ENCODE results near the gene DHX58. TPM values are rescaled to one million over a fixed set of nuclear protein-coding genes. Genes with fewer than 3 reads are reported as not detected.

DHX58 gene
- total and polyA plus RNA-seq, 2 donors (not counting 1 experiment from before 2014, with no cell fraction given): 39.7 to 57.6 TPM

GRCh38 chr17:42107597-42108576 lies 4.6 kb downstream of the DHX58 start:
- peaks cover 10% of the 10 kb centered on the region for H3K79me2 ChIP-seq (ENCODE audit: control insufficient read depth, insufficient read depth, low read length)
- peak overlapping the region; percentile 77 for H2AFZ ChIP-seq (ENCODE audit: insufficient read depth, low read depth, low read length, poor library complexity, severe bottlenecking)
- H3K9me3 ChIP-seq (ENCODE audit: control extremely low read depth in 1 of 3, control insufficient read depth in 2 of 3, insufficient read depth in 1 of 3, low read length in 2 of 3): peaks cover 0 to 4% (median 0%) of the 10 kb centered on the region in 3 donors
- 43% methylated on average over 48 of the region's 51 CpGs for WGBS (ENCODE audit: insufficient coverage)
- H3K4me3 ChIP-seq (ENCODE audit: control extremely low read depth in 1 of 5, extremely low read depth in 1 of 5, insufficient read depth in 1 of 5, low read depth in 2 of 5, low read length in 4 of 5): peak overlapping the region in 3 of 5 experiments; percentile 44 to 49 (median 46)
- CTCF ChIA-PET: interaction anchor here (1.0 to 2.5 kb wide), 6 partner anchors 8 to 145 kb away, joined by 3 to 12 read pairs (median 8); no protein-coding TSS in a partner anchor
- H3K27me3 ChIP-seq (replicated peaks in 1 of 4; ENCODE audit: control extremely low read depth in 1 of 4, control insufficient read depth in 3 of 4, insufficient read depth in 4 of 4, low read length in 3 of 4): no peaks in the 10 kb centered on the region
- Mint-ChIP-seq H3K27me3 (no peaks in the 10 kb centered on the region), H3K9me3 (ENCODE audit: insufficient read depth) (no peaks in the 10 kb centered on the region), H3K4me1 (peaks cover 36% of the 10 kb centered on the region), H3K27ac (peak overlapping the region; percentile 50), H3K4me3 (peak overlapping the region; percentile 85)
- H3K4me1 ChIP-seq (ENCODE audit: control insufficient read depth in 2 of 2, insufficient read depth in 2 of 2, low read length in 2 of 2): peaks cover 23 to 31% of the 10 kb centered on the region in 2 donors
- H3K9ac ChIP-seq (ENCODE audit: low read length): peak overlapping the region; percentile 37
- H3K36me3 ChIP-seq (replicated peaks in 1 of 2; ENCODE audit: control extremely low read depth in 1 of 2, control insufficient read depth in 1 of 2, extremely low read depth in 1 of 2, insufficient read depth in 2 of 2, low read length in 1 of 2): peaks cover 0 to 34% of the 10 kb centered on the region in 2 experiments
- POLR2A ChIA-PET: interaction anchor here (0.7 kb wide), 1 partner anchor 13 kb away, joined by 4 read pairs; the partner anchor contains the start of gene KAT2A
- peak; percentile 94 for ATAC-seq (ENCODE audit: low read depth)
- H3K4me2 ChIP-seq (replicated peaks; ENCODE audit: low read depth, low read length, poor library complexity, severe bottlenecking): peak overlapping the region; percentile 90
- intact Hi-C loops (cut with micrococcal nuclease): loop anchor here (1.0 kb wide), 2 partner anchors 8 to 10 kb away; partner anchors contain the start of gene ZNF385C
- H3K27ac ChIP-seq (ENCODE audit: low read length in 2 of 2): no peak overlapping the region
- peak; percentile 90 for DNase-seq
- TF ChIP-seq EZH2 (IDR thresholded peaks at IDR 0.05; ENCODE audit: borderline replicate concordance, insufficient read depth, low read depth, low read length, poor library complexity, severe bottlenecking): no peak
- TF ChIP-seq, protein P1, sequence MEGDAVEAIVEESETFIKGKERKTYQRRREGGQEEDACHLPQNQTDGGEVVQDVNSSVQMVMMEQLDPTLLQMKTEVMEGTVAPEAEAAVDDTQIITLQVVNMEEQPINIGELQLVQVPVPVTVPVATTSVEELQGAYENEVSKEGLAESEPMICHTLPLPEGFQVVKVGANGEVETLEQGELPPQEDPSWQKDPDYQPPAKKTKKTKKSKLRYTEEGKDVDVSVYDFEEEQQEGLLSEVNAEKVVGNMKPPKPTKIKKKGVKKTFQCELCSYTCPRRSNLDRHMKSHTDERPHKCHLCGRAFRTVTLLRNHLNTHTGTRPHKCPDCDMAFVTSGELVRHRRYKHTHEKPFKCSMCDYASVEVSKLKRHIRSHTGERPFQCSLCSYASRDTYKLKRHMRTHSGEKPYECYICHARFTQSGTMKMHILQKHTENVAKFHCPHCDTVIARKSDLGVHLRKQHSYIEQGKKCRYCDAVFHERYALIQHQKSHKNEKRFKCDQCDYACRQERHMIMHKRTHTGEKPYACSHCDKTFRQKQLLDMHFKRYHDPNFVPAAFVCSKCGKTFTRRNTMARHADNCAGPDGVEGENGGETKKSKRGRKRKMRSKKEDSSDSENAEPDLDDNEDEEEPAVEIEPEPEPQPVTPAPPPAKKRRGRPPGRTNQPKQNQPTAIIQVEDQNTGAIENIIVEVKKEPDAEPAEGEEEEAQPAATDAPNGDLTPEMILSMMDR (IDR thresholded peaks at IDR 0.05): no peak
- H4K20me1 ChIP-seq (ENCODE audit: control insufficient read depth, insufficient read depth, low read length, poor library complexity, severe bottlenecking): no peaks in the 10 kb centered on the region
